K562 (cell line): ENCODE data around the gene AKT1S1. TPM values are rescaled to one million over a fixed set of nuclear protein-coding genes. Genes with fewer than 3 reads are reported as not detected.
A peak's percentile ranks its signal among the peaks of the same experiment; 100 is the strongest.

Experiments
- ATAC-seq: fragments of 200-7000 bp; cut with Tn5 transposase; 3 replicates; pipeline ENCODE4 v1.9.1; 2020; ENCODE audit warnings: moderate library complexity
- BruUV-seq: library from RNA; stranded (reverse); fragments of 400-500 nt; replicated peaks from 2 replicates; lab custom pipeline; 2021; lab: Mats Ljungman, UMichigan
- CTCF ChIA-PET: fragments of 300-600 bp; formaldehyde crosslinking; extraction: SDS; loops from one replicate; lab custom pipeline; 2021; ENCODE audit warnings: low intra/inter-chr PET ratio; lab: Yijun Ruan, JAX
- POLR2A ChIA-PET: fragments of 300-600, 350-650 bp; sonication (Branson Sonifier 250); formaldehyde crosslinking; extraction: SDS; loops from one replicate; lab custom pipeline; 2021; ENCODE audit warnings: antibody characterized with exemption, inconsistent platforms; lab: Yijun Ruan, JAX
- DNase-seq, 4 experiments: peaks; one replicate each; pipeline versions ENCODE4 v3.0.0 to v3.0.0-alpha.2; 2011 to 2018; ENCODE audit warnings: low spot score in 3 of 4, mixed read lengths in 3 of 4; ENCODE audit errors: extremely low read depth in 1 of 4
- FAIRE-seq: peaks from 2 replicates; lab custom pipeline; 2011; peaks lifted over from hg19 to GRCh38; lab: Jason Lieb, UNC
- H2AFZ ChIP-seq: 2 replicates; pipeline ENCODE4 v1.6.0; 2011; ENCODE audit warnings: low read depth, low read length, control low read depth, inconsistent platforms
- H3K27ac ChIP-seq: fragments of 200-600 bp; 3 replicates; pipeline ENCODE4 v1.8.0; 2011; ENCODE audit warnings: low read depth, mild to moderate bottlenecking, control low read depth, inconsistent platforms, low read length, moderate library complexity, mixed read lengths; ENCODE audit errors: extremely low read depth
- H3K27me3 ChIP-seq, 2 experiments: fragments of 300-600 bp in 1 of 2; 2 replicates in 1 of 2; 3 replicates in 1 of 2; pipeline versions ENCODE4 v1.6.0 to v1.8.0; 2011; ENCODE audit warnings: inconsistent platforms in 2 of 2, low read length in 2 of 2, mild to moderate bottlenecking in 1 of 2, mixed read lengths in 1 of 2, moderate library complexity in 1 of 2; ENCODE audit not compliant: control insufficient read depth in 2 of 2, insufficient read depth in 2 of 2
- H3K36me3 ChIP-seq: fragments of 300-600 bp; 3 replicates; pipeline ENCODE4 v1.8.0; 2011; ENCODE audit warnings: mild to moderate bottlenecking, low read length, inconsistent platforms; ENCODE audit not compliant: control insufficient read depth, insufficient read depth
- H3K4me1 ChIP-seq, 2 experiments: fragments of 200-600 bp in 1 of 2; replicated peaks in 1 of 2; 2 replicates in 1 of 2; 3 replicates in 1 of 2; pipeline versions ENCODE4 v1.5.1 to v1.8.0; 2011; ENCODE audit warnings: inconsistent platforms in 2 of 2, low read length in 2 of 2, mild to moderate bottlenecking in 1 of 2, mixed read lengths in 1 of 2, moderate library complexity in 1 of 2; ENCODE audit not compliant: control insufficient read depth in 2 of 2, insufficient read depth in 2 of 2
- H3K4me2 ChIP-seq: 2 replicates; pipeline ENCODE4 v1.6.1; 2011; ENCODE audit warnings: low read length, control low read depth, inconsistent platforms, mixed read lengths; ENCODE audit not compliant: insufficient read depth
- H3K4me3 ChIP-seq: fragments of 200-600 bp; sonication (generic), shearing (Covaris generic); 2 replicates; pipeline ENCODE4 v1.5.1; 2016; ENCODE audit warnings: control low read depth, inconsistent platforms
- H3K79me2 ChIP-seq: fragments of 200-600 bp; 3 replicates; pipeline ENCODE4 v1.8.0; 2011; ENCODE audit warnings: low read length, inconsistent platforms; ENCODE audit not compliant: control insufficient read depth, insufficient read depth
- H3K9ac ChIP-seq, 2 experiments: 2 replicates each; pipeline versions ENCODE4 v1.6.0 to v1.6.1; 2011; ENCODE audit warnings: low read depth in 2 of 2, low read length in 2 of 2, control low read depth in 1 of 2, inconsistent platforms in 1 of 2, mild to moderate bottlenecking in 1 of 2, mixed read lengths in 1 of 2; ENCODE audit not compliant: insufficient read depth in 1 of 2
- H3K9me1 ChIP-seq: one replicate; pipeline ENCODE4 v1.6.0; 2011; ENCODE audit warnings: inconsistent platforms, mild to moderate bottlenecking, low read length, moderate library complexity; ENCODE audit not compliant: control insufficient read depth, insufficient read depth
- H3K9me3 ChIP-seq: replicated peaks from 2 replicates; pipeline ENCODE4 v1.5.1; 2011; ENCODE audit warnings: low read depth, low read length, inconsistent platforms; ENCODE audit not compliant: control insufficient read depth, insufficient read depth
- H4K20me1 ChIP-seq: replicated peaks from 2 replicates; pipeline ENCODE4 v1.6.1; 2011; ENCODE audit warnings: low read length, inconsistent platforms, mixed read lengths; ENCODE audit not compliant: control insufficient read depth, insufficient read depth
- CEBPG ChIP-seq, 3 experiments: fragments of 200-800 bp in 1 of 3; sonication (Bioruptor generic) in 1 of 3; sonication (generic) in 1 of 3; formaldehyde crosslinking in 1 of 3; IDR thresholded peaks in 2 of 3; conservative IDR thresholded peaks in 1 of 3; 2 replicates each; pipeline versions ENCODE4 v1.6.1 to v1.8.0; 2016 to 2022; ENCODE audit warnings: missing compliant biosample characterization in 2 of 3, missing genetic modification characterization in 2 of 3, mild to moderate bottlenecking in 1 of 3, missing genetic modification reagents in 1 of 3
- CREM ChIP-seq: IDR thresholded peaks from 2 replicates; pipeline ENCODE4 v1.6.1; 2014; ENCODE audit warnings: antibody characterized with exemption, low read depth
- GABPA ChIP-seq: fragments of 200-800 bp; sonication (Bioruptor generic); conservative IDR thresholded peaks from 2 replicates; pipeline ENCODE4 v1.6.1; 2016; ENCODE audit warnings: low read depth, missing genetic modification characterization, missing compliant biosample characterization
- HCFC1 ChIP-seq: IDR thresholded peaks from 2 replicates; pipeline ENCODE4 v1.6.1; 2012; ENCODE audit warnings: low read depth, low read length, improper control_type of control experiment
- RREB1 ChIP-seq: fragments of 250-450 bp; sonication (Bioruptor Pico); IDR thresholded peaks from 2 replicates; pipeline ENCODE4 v1.4.0; 2020
- SMARCA4 ChIP-seq: fragments of 450-650 bp; IDR thresholded peaks from 2 replicates; pipeline ENCODE4 v1.6.1; 2016
- WGBS: fragments of 100-300 bp; shearing (Covaris generic); methylation state at CpG from one replicate; pipeline ENCODE4 v1.1.6; 2016; ENCODE audit warnings: low coverage, mixed read lengths; ENCODE audit not compliant: insufficient coverage; ENCODE audit errors: missing lambda C conversion rate; 5-methylcytosine and 5-hydroxymethylcytosine counted together
- in situ Hi-C: fragments of 300-500 bp; cut with MboI; formaldehyde crosslinking; loops from 4 replicates; pipeline ENCODE4 v1.15.0; 2018; ENCODE audit warnings: inconsistent platforms, mixed read lengths
- intact Hi-C: fragments of 100-400 bp; cut with micrococcal nuclease; formaldehyde crosslinking; loops from 2 replicates; pipeline ENCODE4 v1.14.2; 2022
- polyA plus RNA-seq, 8 experiments: library from polyadenylated mRNA; depleted of rRNA in 4 of 8; stranded (reverse) in 5 of 8; unstranded in 3 of 8; fragments of >200 nt; fragmentation: Nextera tagmentation in 2 of 8; fragmentation: Illumina TruSeq in 1 of 8; extraction: Ambion mirVana in 2 of 8; extraction: Trizol in 1 of 8; gene quantifications; 2 replicates each; pipeline versions ENCODE4 v1.2.1 to v1.2.3, GENCODE V29; 2011 to 2014; ENCODE audit warnings: inconsistent platforms in 1 of 8, missing spikeins in 1 of 8
- total RNA-seq, 7 experiments: library from RNA; depleted of rRNA in 6 of 7; stranded (reverse); fragments of >200 nt in 6 of 7; fragmentation: Illumina TruSeq in 2 of 7; extraction: Trizol in 2 of 7; gene quantifications; 2 replicates each; pipeline versions ENCODE4 v1.2.1 to v1.2.3, GENCODE V29; 2011 to 2021; ENCODE audit warnings: low replicate concordance in 1 of 7

AKT1S1 gene
- total and polyA plus RNA-seq, 9 of the 15 experiments (the other 6 are each of a cell fraction or from before 2014, with no cell fraction given), result 1.2 to 50.3 (median 17.1) TPM

DNA sequence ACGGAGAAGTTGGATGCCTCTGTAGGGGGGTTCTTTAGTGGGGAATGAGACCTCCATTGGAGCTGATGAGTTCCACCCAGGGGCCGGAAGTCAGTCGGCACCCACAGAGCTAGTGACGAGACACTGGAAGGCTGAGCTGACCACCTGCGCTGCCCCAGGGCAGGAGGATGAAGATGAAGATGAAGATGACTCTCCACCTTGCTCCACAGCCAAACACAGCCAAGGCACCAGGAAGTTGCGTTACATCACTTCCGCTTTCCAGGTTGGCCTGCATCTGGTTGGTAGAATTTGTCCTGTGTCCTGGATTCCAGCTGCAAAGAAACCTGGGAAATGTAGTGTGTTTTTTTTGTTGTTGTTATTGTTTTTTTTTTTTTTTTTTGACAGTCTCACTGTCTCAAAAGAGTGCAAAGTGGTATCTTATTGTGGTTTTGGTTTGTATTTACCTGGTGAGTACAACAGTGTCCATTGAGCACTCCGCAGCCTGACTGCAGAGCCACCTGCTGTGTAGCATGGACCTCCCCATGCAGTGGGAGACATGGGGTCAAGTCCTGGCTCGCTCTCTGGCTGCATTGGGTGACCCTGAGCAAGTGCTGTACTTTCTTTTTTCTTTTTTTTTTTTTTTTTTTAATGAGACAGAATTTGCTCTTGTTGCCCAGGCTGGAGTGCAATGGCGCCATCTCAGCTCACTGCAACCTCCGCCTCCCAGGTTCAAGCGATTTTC, 2.2 kb upstream of the AKT1S1 start:
- H3K27me3 ChIP-seq, result no peaks in the 10 kb centered on the region
- BruUV-seq, result no TSS peak
- intact Hi-C loops (loop anchor here (10.0 kb wide), 1 partner anchor 165 kb away; no protein-coding TSS in a partner anchor), in situ Hi-C loops (loop anchor here (10.0 kb wide), 1 partner anchor 385 kb away; the partner anchor contains the start of gene RPS11)
- no peaks in the 10 kb centered on the region for H3K9me3 ChIP-seq
- H4K20me1 ChIP-seq, result no peaks in the 10 kb centered on the region
- H3K36me3 ChIP-seq, result peaks cover 57% of the 10 kb centered on the region
- peaks cover 24% of the 10 kb centered on the region for H3K79me2 ChIP-seq
- ChIA-PET CTCF (no interaction called here), POLR2A (interaction anchor here (0.7 to 1.6 kb wide), 3 partner anchors 11 to 427 kb away, joined by 3 to 4 read pairs (median 4); partner anchors contain the start of genes ATF5 and NUP62)
- ATAC-seq (no peak), FAIRE-seq (peak; percentile 75), DNase-seq (no peak)
- no peak overlapping the region for H3K27ac ChIP-seq
- 87% methylated on average over 12 of the region's 12 CpGs for WGBS
- no peaks in the 10 kb centered on the region for H3K9me1 ChIP-seq
- H3K9ac ChIP-seq, result no peak overlapping the region; a peak in 1 of 4 replicates
- no peak overlapping the region for H3K4me3 ChIP-seq
- H3K4me2 ChIP-seq, result 0 out of 2 replicates have a peak overlapping the region, but pooled peaks have one; percentile 99
- peaks cover 9 to 69% of the 10 kb centered on the region in 2 experiments; a peak in 4 of 5 replicates for H3K4me1 ChIP-seq
- no peak overlapping the region for H2AFZ ChIP-seq
- TF ChIP-seq HCFC1 (0 out of 2 replicates have a peak, but pooled peaks have one; percentile 20), RREB1 (CRISPR knock-in tag) (no peak), CREM (peak; percentile 46), CEBPG (CRISPR knock-in tag; IDR thresholded peaks at IDR 0.05) (peak; percentile 7; the same call in 1 of the 2 replicates), CEBPG (tag; conservative IDR thresholded peaks at IDR 0.05 in 1 of 2, IDR thresholded peaks at IDR 0.05 in 1 of 2) (no peak), SMARCA4 (no peak), GABPA (tag) (0 out of 2 replicates have a peak, but pooled peaks have one; percentile 14)
